BJ (cell line): ENCODE measurements around the gene CEP295NL. TPM values are rescaled to one million over a fixed set of nuclear protein-coding genes. Genes with fewer than 3 reads are reported as not detected.
"Not testable (repeated sequence)": the region's sequence is repeated elsewhere in the genome, so short reads cannot be mapped to it uniquely, and the experiment has no call there.

Experiments
- CTCF ChIA-PET: fragments of 350-600 bp; formaldehyde crosslinking; extraction: SDS; loops from one replicate; lab custom pipeline; 2021; ENCODE audit warnings: antibody characterized with exemption, inconsistent platforms; lab: Yijun Ruan, JAX
- POLR2A ChIA-PET: fragments of 300-600 bp; sonication (Branson Sonifier 250); formaldehyde crosslinking; extraction: SDS; loops from one replicate; lab custom pipeline; 2021; ENCODE audit warnings: antibody characterized with exemption; lab: Charles Lee
- DNase-seq: peaks from one replicate; pipeline ENCODE4 v3.0.0-alpha.2; 2011; ENCODE audit warnings: low read depth
- H3K27me3 ChIP-seq: 2 replicates; pipeline ENCODE4 v1.6.0; 2011; ENCODE audit warnings: low read length; ENCODE audit not compliant: control insufficient read depth, insufficient read depth
- H3K36me3 ChIP-seq: 2 replicates; pipeline ENCODE4 v1.5.1; 2011; ENCODE audit warnings: low read length; ENCODE audit not compliant: control insufficient read depth, insufficient read depth
- H3K4me3 ChIP-seq: 2 replicates; pipeline ENCODE4 v1.5.1; 2011; ENCODE audit warnings: low read depth, mild to moderate bottlenecking, control low read depth, low read length
- polyA plus RNA-seq: library from polyadenylated mRNA; depleted of rRNA; stranded (reverse); fragments of >200 nt; gene quantifications from 2 replicates; pipeline ENCODE4 v1.2.3, GENCODE V29; 2011
- TF ChIP-seq, protein P1 (sequence below): IDR thresholded peaks from 2 replicates; pipeline ENCODE4 v1.5.1; 2011; ENCODE audit warnings: low read depth, mild to moderate bottlenecking, control low read depth, inconsistent platforms, low read length, moderate library complexity; ENCODE audit not compliant: insufficient read depth

Gene CEP295NL
- polyA plus RNA-seq, 1 experiment, result 0.15 TPM

GRCh38 chr17:78879635-78880186 is 23.3 kb downstream of the CEP295NL start:
- TF ChIP-seq, protein P1, sequence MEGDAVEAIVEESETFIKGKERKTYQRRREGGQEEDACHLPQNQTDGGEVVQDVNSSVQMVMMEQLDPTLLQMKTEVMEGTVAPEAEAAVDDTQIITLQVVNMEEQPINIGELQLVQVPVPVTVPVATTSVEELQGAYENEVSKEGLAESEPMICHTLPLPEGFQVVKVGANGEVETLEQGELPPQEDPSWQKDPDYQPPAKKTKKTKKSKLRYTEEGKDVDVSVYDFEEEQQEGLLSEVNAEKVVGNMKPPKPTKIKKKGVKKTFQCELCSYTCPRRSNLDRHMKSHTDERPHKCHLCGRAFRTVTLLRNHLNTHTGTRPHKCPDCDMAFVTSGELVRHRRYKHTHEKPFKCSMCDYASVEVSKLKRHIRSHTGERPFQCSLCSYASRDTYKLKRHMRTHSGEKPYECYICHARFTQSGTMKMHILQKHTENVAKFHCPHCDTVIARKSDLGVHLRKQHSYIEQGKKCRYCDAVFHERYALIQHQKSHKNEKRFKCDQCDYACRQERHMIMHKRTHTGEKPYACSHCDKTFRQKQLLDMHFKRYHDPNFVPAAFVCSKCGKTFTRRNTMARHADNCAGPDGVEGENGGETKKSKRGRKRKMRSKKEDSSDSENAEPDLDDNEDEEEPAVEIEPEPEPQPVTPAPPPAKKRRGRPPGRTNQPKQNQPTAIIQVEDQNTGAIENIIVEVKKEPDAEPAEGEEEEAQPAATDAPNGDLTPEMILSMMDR, result no peak
- DNase-seq, result peak; percentile 82
- POLR2A ChIA-PET, result no interaction called here
- H3K27me3 ChIP-seq, result no peaks in the 10 kb centered on the region
- 0 out of 2 replicates have a peak overlapping the region, but pooled peaks have one; percentile 3 for H3K4me3 ChIP-seq
- H3K36me3 ChIP-seq, result peaks cover 3% of the 10 kb centered on the region
- CTCF ChIA-PET, result no interaction called here

- no peak for DNase-seq
- Histone ChIP-seq H3K27me3 (no peaks in the 10 kb centered on the region), H3K4me3 (no peak overlapping the region), H3K36me3 (peaks cover 3% of the 10 kb centered on the region)
- TF ChIP-seq, protein P1, result no peak
- ChIA-PET POLR2A (no interaction called here), CTCF (interaction anchor here (1.6 to 2.1 kb wide), 2 partner anchors 13 to 92 kb away, joined by 6 to 11 read pairs; no protein-coding TSS in a partner anchor)
Observed at GRCh38 chr17:78878871-78879527, 24.0 kb downstream of the CEP295NL start.

DNA sequence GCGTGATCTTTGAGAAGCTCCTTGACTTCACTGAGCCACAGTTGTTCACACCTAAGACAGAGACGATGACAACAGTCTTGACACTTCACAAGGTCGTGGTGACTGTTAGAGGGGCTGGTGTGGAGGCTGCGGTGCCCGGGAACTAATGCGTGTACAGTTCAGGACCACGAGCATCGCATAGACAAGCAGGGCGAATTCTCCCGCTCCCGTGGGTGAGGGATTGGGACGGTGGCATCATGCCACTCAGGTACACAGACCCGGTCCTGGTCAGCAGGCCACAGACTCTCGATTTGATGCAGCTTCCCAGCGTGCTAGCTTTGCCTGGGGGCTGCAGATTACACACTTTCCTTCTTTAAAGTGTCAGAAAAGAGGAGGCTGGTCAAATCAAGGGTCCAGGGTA is 24.7 kb downstream of the CEP295NL start:
- Histone ChIP-seq H3K4me3 (no peak overlapping the region), H3K27me3 (no peaks in the 10 kb centered on the region), H3K36me3 (peaks cover 6% of the 10 kb centered on the region)
- no peak for DNase-seq
- POLR2A ChIA-PET, result no interaction called here
- CTCF ChIA-PET, result interaction anchor here (1.6 to 2.1 kb wide), 3 partner anchors 12 to 95 kb away, joined by 5 to 11 read pairs (median 6); no protein-coding TSS in a partner anchor
- TF ChIP-seq, protein P1, result no peak

DNA sequence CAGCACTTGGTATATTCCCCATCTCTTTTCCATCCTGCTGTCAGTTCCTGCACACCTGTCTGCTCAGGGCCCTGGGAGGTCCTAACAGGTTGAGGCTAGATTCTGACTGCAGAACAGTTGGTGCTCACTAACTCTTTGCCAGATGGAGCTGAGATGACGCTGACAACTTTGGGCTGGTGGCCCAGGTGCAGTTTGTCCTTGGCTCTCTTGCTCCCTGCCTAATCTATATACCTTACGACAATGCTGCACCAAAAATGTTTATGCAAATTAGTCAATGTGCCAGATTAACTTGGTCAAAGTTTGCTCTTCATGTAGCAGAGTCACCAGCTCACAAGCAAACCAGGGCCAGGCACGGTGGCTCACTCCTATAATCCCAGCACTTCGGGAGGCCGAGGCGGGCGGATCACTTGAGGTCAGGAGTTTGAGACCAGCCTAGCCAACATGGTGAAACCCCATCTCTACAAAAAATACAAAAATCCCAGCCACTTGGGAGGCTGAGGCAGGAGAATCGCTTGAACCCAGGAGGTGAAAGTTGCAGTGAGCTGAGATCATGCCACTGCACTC is 26.0 kb downstream of the CEP295NL start:
- H3K4me3 ChIP-seq, H3K27me3 ChIP-seq, DNase-seq, POLR2A ChIA-PET: not testable (repeated sequence)
- CTCF ChIA-PET, result interaction anchor here (1.2 to 2.1 kb wide), 4 partner anchors 11 to 96 kb away, joined by 5 to 11 read pairs (median 6); no protein-coding TSS in a partner anchor
- H3K36me3 ChIP-seq, result peaks cover 11% of the 10 kb centered on the region

- ChIA-PET CTCF (interaction anchor here (1.2 to 1.9 kb wide), 3 partner anchors 11 to 97 kb away, joined by 4 to 5 read pairs (median 5); no protein-coding TSS in a partner anchor), POLR2A (interaction anchor here (0.7 kb wide), 1 partner anchor 8 kb away, joined by 3 read pairs; no protein-coding TSS in a partner anchor)
- H3K36me3 ChIP-seq, result peaks cover 12% of the 10 kb centered on the region
- no peak overlapping the region for H3K4me3 ChIP-seq
- no peak for DNase-seq
- no peaks in the 10 kb centered on the region for H3K27me3 ChIP-seq
- TF ChIP-seq, protein P1, result no peak
Observed at GRCh38 chr17:78876094-78876597, 26.9 kb downstream of the CEP295NL start.
